Trophoblast cell (in vitro differentiated cells and primary cell): ENCODE measurements around the gene ATG14.

Experiments
- DNase-seq, 2 donors: peaks; one replicate each; pipeline ENCODE4 v3.0.0-alpha.2; 2016
- H2AFZ ChIP-seq: 2 replicates; pipeline ENCODE4 v1.6.1; 2013; ENCODE audit warnings: low read length, moderate library complexity, mild to moderate bottlenecking; ENCODE audit not compliant: insufficient read depth, poor library complexity
- H2AK5ac ChIP-seq: 2 replicates; pipeline ENCODE4 v1.6.1; 2013; ENCODE audit warnings: mild to moderate bottlenecking, low read length
- H2BK120ac ChIP-seq: 2 replicates; pipeline ENCODE4 v1.6.1; 2013; ENCODE audit warnings: low read length, mild to moderate bottlenecking, moderate library complexity; ENCODE audit not compliant: insufficient read depth, poor library complexity
- H2BK12ac ChIP-seq: 2 replicates; pipeline ENCODE4 v1.6.1; 2013; ENCODE audit warnings: mild to moderate bottlenecking, low read length, moderate library complexity
- H2BK5ac ChIP-seq: 2 replicates; pipeline ENCODE4 v1.6.1; 2013; ENCODE audit warnings: low read length, low read depth, moderate library complexity, mild to moderate bottlenecking; ENCODE audit not compliant: poor library complexity
- H3K14ac ChIP-seq: 2 replicates; pipeline ENCODE4 v1.6.1; 2013; ENCODE audit warnings: mild to moderate bottlenecking, low read length
- H3K18ac ChIP-seq: 2 replicates; pipeline ENCODE4 v1.6.1; 2013; ENCODE audit warnings: mild to moderate bottlenecking, low read length
- H3K23ac ChIP-seq: 2 replicates; pipeline ENCODE4 v1.6.1; 2013; ENCODE audit warnings: low read length
- H3K27ac ChIP-seq: 2 replicates; pipeline ENCODE4 v1.5.1; 2013; ENCODE audit warnings: low read depth, mild to moderate bottlenecking, inconsistent platforms, low read length, moderate library complexity
- H3K27me3 ChIP-seq: 2 replicates; pipeline ENCODE4 v1.6.1; 2013; ENCODE audit warnings: inconsistent platforms, mild to moderate bottlenecking, low read length, moderate library complexity; ENCODE audit not compliant: insufficient read depth
- H3K36me3 ChIP-seq, 2 experiments: 1 replicate in 1 of 2; 2 replicates in 1 of 2; pipeline ENCODE4 v1.6.1; 2013; ENCODE audit warnings: low read length in 2 of 2, mild to moderate bottlenecking in 2 of 2, moderate library complexity in 1 of 2; ENCODE audit not compliant: insufficient read depth in 2 of 2, control insufficient read depth in 1 of 2
- H3K4ac ChIP-seq: 2 replicates; pipeline ENCODE4 v1.6.1; 2013; ENCODE audit warnings: low read depth, mild to moderate bottlenecking, low read length, moderate library complexity
- H3K4me1 ChIP-seq, 2 experiments: 1 replicate in 1 of 2; 2 replicates in 1 of 2; pipeline ENCODE4 v1.6.1; 2013; ENCODE audit warnings: low read length in 2 of 2, mild to moderate bottlenecking in 2 of 2, moderate library complexity in 1 of 2; ENCODE audit not compliant: insufficient read depth in 2 of 2, control insufficient read depth in 1 of 2
- H3K4me2 ChIP-seq: 2 replicates; pipeline ENCODE4 v1.6.1; 2013; ENCODE audit warnings: inconsistent platforms, mild to moderate bottlenecking, low read length, moderate library complexity
- H3K4me3 ChIP-seq: 2 replicates; pipeline ENCODE4 v1.5.1; 2013; ENCODE audit warnings: mild to moderate bottlenecking, low read depth, low read length, inconsistent platforms
- H3K79me1 ChIP-seq: one replicate; pipeline ENCODE4 v1.6.1; 2013; ENCODE audit warnings: low read length
- H3K79me2 ChIP-seq: 2 replicates; pipeline ENCODE4 v1.6.1; 2013; ENCODE audit warnings: low read length, mild to moderate bottlenecking; ENCODE audit not compliant: control insufficient read depth, insufficient read depth, poor library complexity
- H3K9ac ChIP-seq: 2 replicates; pipeline ENCODE4 v1.6.1; 2013; ENCODE audit warnings: mild to moderate bottlenecking, low read length
- H3K9me3 ChIP-seq: 2 replicates; pipeline ENCODE4 v1.6.1; 2013; ENCODE audit warnings: low read depth, mild to moderate bottlenecking, control low read depth, inconsistent platforms, low read length; ENCODE audit not compliant: insufficient read depth
- H4K12ac ChIP-seq: 2 replicates; pipeline ENCODE4 v1.6.1; 2013; ENCODE audit warnings: low read depth, mild to moderate bottlenecking, low read length, moderate library complexity
- H4K8ac ChIP-seq: 2 replicates; pipeline ENCODE4 v1.6.1; 2013; ENCODE audit warnings: low read depth, mild to moderate bottlenecking, low read length, moderate library complexity
- H4K91ac ChIP-seq: one replicate; pipeline ENCODE4 v1.6.1; 2013; ENCODE audit warnings: low read depth, mild to moderate bottlenecking, low read length, moderate library complexity
- WGBS: extraction: QIAGEN DNeasy Blood & Tissue Kit; methylation state at CpG from one replicate; pipeline ENCODE4 v1.1.7; 2013; ENCODE audit warnings: missing lambda C conversion rate; ENCODE audit not compliant: insufficient read length, insufficient coverage; ENCODE audit errors: extremely low coverage; 5-methylcytosine and 5-hydroxymethylcytosine counted together

The ATG14 gene

GRCh38 chr14:55401751-55402150 is 9.9 kb downstream of the ATG14 start:
- H3K79me1 ChIP-seq: no peaks in the 10 kb centered on the region
- no peak for DNase-seq
- no peak overlapping the region for H2BK12ac ChIP-seq
- no peaks in the 10 kb centered on the region for H3K4me1 ChIP-seq
- WGBS: no CpG with 5 or more reads among the region's 6 CpGs
- no peak overlapping the region for H4K8ac ChIP-seq
- no peak overlapping the region for H2AFZ ChIP-seq
- no peak overlapping the region for H3K4me3 ChIP-seq
- no peak overlapping the region for H3K4me2 ChIP-seq
- no peaks in the 10 kb centered on the region for H3K36me3 ChIP-seq
- H3K23ac ChIP-seq: peak overlapping the region; percentile 89
- H3K9me3 ChIP-seq: peaks cover 2% of the 10 kb centered on the region
- H3K14ac ChIP-seq: no peak overlapping the region
- H3K18ac ChIP-seq: no peak overlapping the region
- H2AK5ac ChIP-seq: no peak overlapping the region
- H3K27ac ChIP-seq: no peak overlapping the region
- no peaks in the 10 kb centered on the region for H3K27me3 ChIP-seq
- no peak overlapping the region for H3K4ac ChIP-seq
- H2BK5ac ChIP-seq: no peak overlapping the region
- H3K9ac ChIP-seq: no peak overlapping the region
- no peaks in the 10 kb centered on the region for H3K79me2 ChIP-seq
- no peak overlapping the region for H2BK120ac ChIP-seq
- H4K91ac ChIP-seq: no peak overlapping the region
- no peak overlapping the region for H4K12ac ChIP-seq

GRCh38 chr14:55399852-55400251 is 11.8 kb downstream of the ATG14 start:
- Histone ChIP-seq H2BK120ac (no peak overlapping the region), H3K79me1 (no peaks in the 10 kb centered on the region), H3K18ac (no peak overlapping the region), H3K23ac (no peak overlapping the region), H3K9me3 (peaks cover 2% of the 10 kb centered on the region), H4K91ac (no peak overlapping the region), H4K8ac (no peak overlapping the region), H3K27ac (no peak overlapping the region), H3K4me3 (no peak overlapping the region), H3K36me3 (no peaks in the 10 kb centered on the region), H2BK12ac (no peak overlapping the region), H4K12ac (no peak overlapping the region), H2AK5ac (no peak overlapping the region), H2AFZ (no peak overlapping the region), H3K9ac (no peak overlapping the region), H3K4ac (no peak overlapping the region), H3K27me3 (no peaks in the 10 kb centered on the region), H3K79me2 (no peaks in the 10 kb centered on the region), H3K4me2 (no peak overlapping the region), H2BK5ac (no peak overlapping the region), H3K14ac (no peak overlapping the region), H3K4me1 (no peaks in the 10 kb centered on the region)
- no CpG with 5 or more reads among the region's 2 CpGs for WGBS
- no peak for DNase-seq

- H3K79me2 ChIP-seq: no peaks in the 10 kb centered on the region
- H3K4me1 ChIP-seq: no peaks in the 10 kb centered on the region
- H3K79me1 ChIP-seq: no peaks in the 10 kb centered on the region
- H3K4ac ChIP-seq: no peak overlapping the region
- peak in 1 of 2 donors; percentile 60 for DNase-seq
- H3K4me3 ChIP-seq: no peak overlapping the region
- H3K9me3 ChIP-seq: peaks cover 2% of the 10 kb centered on the region
- H3K36me3 ChIP-seq: no peaks in the 10 kb centered on the region
- H4K8ac ChIP-seq: no peak overlapping the region
- H4K12ac ChIP-seq: no peak overlapping the region
- H3K9ac ChIP-seq: no peak overlapping the region
- no peaks in the 10 kb centered on the region for H3K27me3 ChIP-seq
- no peak overlapping the region for H2AFZ ChIP-seq
- H4K91ac ChIP-seq: no peak overlapping the region
- H3K23ac ChIP-seq: no peak overlapping the region
- no peak overlapping the region for H2BK120ac ChIP-seq
- no CpG with 5 or more reads among the region's 1 CpG for WGBS
- no peak overlapping the region for H3K4me2 ChIP-seq
- H2BK12ac ChIP-seq: no peak overlapping the region
- no peak overlapping the region for H2BK5ac ChIP-seq
- H2AK5ac ChIP-seq: no peak overlapping the region
- H3K18ac ChIP-seq: no peak overlapping the region
- H3K27ac ChIP-seq: no peak overlapping the region
- H3K14ac ChIP-seq: no peak overlapping the region
Measured at GRCh38 chr14:55399183-55399582, 12.4 kb downstream of the ATG14 start.

DNA sequence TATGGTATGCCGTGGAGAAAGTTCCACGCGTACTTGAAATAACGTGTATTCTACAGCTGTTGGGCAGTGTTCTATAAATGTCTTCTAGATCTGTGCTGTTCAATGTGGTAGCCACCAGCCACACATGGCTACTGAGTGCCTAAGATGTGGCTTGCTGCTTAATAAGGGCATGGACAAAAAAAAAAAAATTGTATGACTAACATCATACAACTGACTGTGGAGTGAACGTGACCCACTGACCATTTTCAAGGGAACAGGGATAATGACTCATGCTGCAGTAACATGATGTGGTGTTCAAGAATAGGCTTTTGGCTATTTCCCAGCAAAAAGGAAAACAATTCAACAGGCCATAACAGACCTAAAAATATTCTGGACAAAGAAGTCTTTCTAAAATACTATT is 13.0 kb downstream of the ATG14 start:
- WGBS: no CpG with 5 or more reads among the region's 5 CpGs
- H2BK120ac ChIP-seq: no peak overlapping the region
- no peak overlapping the region for H2BK5ac ChIP-seq
- H3K4me1 ChIP-seq: no peaks in the 10 kb centered on the region
- H3K79me2 ChIP-seq: no peaks in the 10 kb centered on the region
- peak; percentile 46 to 72 for DNase-seq
- no peak overlapping the region for H3K4ac ChIP-seq
- H4K91ac ChIP-seq: no peak overlapping the region
- H3K14ac ChIP-seq: no peak overlapping the region
- no peak overlapping the region for H3K18ac ChIP-seq
- no peaks in the 10 kb centered on the region for H3K27me3 ChIP-seq
- no peak overlapping the region for H3K9ac ChIP-seq
- no peak overlapping the region for H3K4me3 ChIP-seq
- no peaks in the 10 kb centered on the region for H3K79me1 ChIP-seq
- no peak overlapping the region for H3K27ac ChIP-seq
- H4K8ac ChIP-seq: no peak overlapping the region
- no peak overlapping the region for H4K12ac ChIP-seq
- H2BK12ac ChIP-seq: no peak overlapping the region
- no peaks in the 10 kb centered on the region for H3K36me3 ChIP-seq
- no peak overlapping the region for H2AK5ac ChIP-seq
- peaks cover 2% of the 10 kb centered on the region for H3K9me3 ChIP-seq
- H3K23ac ChIP-seq: no peak overlapping the region
- H3K4me2 ChIP-seq: no peak overlapping the region
- no peak overlapping the region for H2AFZ ChIP-seq
